ENCODE data around the gene ACAA2.
"Not testable (repeated sequence)": the region's sequence is repeated elsewhere in the genome, so short reads cannot be mapped to it uniquely, and the experiment has no call there.

ACAA2 gene

DNA sequence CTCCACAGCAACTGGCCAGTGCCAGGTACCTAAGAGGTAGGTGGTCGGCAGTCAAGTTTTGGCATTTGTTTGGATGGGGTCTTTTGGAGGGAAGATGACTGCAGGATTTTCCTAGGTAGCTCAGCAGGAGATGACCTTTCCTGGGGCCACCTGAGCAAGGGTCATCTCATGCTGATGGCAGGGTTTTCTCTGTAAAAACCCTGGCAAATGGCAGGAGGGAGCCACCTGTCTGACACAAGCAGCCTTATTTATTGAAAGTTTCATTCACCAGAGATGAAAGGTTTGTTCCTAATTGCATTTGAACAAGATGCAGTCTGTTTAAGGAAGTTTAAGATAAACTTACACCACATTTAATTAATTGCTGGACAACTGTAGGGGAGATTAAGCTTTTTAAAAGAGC lies 31.6 kb upstream of the ACAA2 start:
- no peak for DNase-seq

DNA sequence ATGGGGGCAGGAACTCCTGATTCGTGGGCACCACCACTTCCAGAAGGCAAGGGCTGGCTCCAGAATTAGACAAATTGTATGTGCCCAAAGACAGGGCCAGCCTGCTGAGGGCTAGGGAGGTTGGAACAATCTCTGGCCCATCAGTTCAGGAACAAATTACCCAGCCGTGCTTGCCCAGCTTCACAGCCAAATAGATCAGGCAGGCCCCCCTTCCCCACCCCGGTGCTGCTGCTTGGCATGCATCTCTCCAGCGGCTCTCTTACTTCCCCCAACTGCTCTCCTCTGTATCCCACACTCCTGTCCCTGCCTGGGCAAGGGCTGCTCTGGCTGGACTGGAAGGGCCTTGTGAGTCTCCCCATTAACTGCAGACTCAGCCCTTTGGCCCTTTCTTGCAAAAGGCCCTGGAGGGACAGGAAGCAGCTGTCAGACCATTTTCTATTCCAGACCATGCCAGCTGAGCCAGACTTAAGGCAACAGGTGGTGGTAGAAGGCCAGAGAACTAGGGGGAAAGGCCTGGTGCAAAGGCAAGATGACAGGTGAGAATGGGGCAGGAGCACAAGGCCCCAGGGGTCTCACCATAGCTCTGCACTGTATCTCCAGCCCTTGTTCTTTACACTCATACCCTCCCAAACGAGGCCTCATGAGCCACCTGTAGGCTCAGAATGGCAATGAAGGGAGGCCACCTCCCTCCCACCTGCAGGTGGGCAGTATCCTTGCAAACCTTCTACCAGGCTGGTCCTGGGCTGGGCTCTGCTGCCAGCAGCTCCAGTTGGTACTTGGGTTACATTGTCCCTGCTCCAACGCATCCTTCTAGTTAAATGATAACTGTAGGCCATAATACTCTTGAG lies 30.7 kb upstream of the ACAA2 start:
- DNase-seq: no peak

DNA sequence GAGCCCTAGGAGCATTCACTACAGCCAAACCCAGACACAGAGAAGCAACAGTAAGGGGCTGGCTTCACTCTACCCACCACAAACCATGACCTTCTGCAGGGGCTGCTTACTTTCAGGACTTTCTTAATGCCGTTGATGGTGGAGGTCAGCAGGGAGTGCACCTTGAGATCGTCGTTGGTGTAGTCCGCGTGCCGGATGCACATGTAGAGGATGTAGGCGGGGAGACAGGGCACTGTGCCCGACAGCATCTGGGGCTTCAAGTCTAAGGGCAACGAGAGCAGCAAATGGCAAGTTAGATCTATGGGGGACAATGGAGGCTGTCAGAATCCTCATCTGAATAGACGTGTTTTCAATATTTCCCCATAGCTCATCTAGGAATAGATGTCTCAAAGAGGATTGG lies 29.8 kb upstream of the ACAA2 start:
- DNase-seq: no peak

DNA sequence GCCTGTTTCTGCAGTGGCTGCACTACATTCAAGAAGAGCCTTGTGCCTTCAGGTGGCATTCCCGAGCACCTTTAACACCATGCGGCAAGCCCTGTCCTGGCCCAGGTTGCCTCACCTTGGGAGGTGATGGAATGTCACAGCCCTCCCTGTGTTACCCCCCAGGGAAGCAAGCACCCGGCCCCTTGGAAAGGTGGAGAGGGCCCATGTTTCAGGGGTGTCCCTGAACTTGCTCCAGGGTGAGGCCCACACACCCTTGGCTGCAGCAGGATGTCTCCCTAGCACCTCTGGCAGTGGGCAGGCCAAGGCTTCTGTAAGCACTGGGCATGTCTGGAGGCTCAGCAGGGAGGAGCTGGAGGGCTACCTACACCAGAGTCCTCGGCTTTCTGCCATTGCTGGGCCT lies 29.3 kb upstream of the ACAA2 start:
- no peak for DNase-seq

DNA sequence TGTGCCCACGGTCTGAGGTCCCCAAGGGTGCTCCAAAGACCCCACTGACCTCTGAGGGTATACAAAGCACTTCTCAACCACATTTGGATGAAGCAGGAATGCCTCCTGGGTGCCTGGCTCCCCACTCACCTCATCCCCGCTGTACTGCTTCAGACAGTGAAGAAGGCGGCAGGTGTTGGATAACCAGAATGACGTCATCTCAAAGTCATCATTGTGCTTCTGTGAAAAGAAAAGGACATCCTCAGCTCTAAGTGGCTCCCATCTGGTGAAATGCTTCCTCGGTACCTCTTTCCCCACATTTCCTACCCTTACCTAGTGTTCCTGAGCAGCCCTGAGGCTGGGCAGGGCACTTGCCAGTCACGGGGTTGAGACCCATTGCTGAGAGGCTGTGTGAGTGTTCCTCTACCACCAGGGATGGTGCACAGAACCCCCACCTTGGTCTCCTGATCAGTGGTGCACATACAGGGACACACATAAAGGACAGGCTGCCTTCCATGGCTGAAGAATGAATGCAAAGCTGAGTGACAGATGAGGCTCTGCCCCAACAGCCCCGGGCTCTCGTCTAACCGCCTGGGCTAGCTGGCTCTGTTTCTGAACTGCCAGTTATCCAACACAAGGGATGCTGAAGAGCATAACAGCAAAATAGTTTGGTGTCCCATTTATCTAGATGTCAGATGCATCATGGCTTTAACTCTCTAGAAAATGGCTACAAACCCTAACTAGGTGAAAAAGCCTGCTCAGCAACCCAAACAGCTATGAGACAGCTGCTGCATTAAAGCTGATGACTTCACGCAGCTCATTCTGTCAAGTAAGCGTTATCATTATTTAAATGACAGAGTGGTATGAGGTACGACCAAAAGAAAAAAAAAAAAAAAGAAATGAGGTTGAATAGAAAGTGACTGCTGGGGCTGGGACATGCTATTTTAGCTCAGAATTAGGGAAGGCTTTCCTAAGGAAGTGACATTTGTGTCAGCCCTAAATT lies 28.2 kb upstream of the ACAA2 start:
- DNase-seq: no peak

DNA sequence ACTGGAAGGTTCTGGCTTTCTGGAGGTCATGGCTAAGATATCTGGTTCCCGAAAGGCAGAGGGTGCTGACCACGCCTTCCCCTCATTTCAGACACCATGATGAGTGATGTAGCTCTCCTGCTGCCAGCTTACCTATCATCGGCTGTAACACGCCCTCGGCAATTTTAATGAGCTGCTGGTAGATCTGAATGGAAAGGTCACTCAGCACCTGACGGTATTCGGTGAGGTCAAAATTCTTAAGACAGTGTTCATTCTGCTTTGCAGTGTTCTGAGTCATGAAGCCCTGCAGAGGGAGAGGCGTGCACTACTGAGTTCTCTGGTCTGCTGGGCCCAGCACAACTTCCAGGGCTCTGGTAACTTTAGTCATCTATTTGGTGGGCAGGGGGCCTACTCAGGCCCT lies 25.7 kb upstream of the ACAA2 start:
- no peak for DNase-seq

DNA sequence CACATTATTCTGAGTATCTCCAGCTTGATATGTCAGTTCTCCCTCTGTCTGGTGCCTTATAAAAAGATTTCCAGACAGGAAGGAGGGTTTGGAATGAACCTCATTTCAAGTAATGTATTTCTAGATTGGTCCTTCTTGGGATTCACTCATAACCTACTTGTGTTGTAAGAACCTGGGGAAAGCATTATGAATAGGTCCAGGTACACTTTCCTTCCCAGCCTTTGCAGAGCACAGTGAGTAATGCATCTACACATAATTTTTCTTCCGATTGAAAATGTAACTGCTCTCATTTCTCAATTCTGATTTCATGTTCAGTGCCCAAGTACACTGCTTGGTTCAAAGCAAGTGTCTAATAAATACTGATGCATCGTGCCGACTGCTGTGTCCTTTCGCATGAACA lies 25.0 kb upstream of the ACAA2 start:
- no peak for DNase-seq

DNA sequence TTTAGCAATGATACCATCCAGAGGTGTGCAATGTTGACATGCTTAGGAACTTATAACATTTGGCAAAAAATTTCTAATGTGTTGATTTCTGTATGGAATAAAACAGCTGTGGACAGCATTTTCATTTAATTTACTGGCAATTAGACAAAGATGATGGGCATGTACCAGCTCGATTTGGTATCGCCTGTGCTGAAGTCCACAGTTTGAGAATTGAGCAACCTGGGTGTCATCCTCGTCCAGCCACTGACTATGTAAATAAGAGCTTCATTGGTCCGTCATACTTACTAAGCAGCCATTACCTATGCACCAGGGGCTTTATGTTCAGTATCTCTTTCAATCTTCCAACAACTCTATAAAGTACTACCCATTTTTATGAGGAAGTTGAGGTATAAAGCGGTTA lies 24.6 kb upstream of the ACAA2 start:
- no peak for DNase-seq

DNA sequence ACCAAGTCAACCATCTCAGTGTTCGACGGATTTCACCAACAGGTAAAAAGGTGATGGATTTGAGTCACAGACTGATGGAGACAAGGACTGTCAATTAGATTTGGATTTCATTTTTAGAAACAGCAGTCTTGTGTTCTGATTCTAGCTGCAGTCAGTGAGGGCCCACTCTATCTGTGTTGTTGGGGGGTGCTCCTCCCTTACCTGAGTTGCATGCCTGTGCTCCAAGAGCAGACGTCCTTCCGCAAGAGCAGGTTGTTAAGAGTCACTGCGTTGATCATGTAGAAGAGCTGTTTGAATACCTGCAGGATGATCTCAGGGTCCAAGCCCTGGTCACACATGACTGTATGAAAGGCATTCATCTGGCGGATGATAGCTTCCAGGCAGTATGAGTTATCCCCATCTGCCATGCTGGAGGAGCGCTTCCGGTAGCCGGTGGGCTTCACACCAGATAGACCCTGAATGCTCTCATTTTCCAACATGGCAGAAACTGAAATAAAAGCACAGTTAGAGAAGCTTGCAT lies 24.0 kb upstream of the ACAA2 start:
- not testable (repeated sequence) for DNase-seq

DNA sequence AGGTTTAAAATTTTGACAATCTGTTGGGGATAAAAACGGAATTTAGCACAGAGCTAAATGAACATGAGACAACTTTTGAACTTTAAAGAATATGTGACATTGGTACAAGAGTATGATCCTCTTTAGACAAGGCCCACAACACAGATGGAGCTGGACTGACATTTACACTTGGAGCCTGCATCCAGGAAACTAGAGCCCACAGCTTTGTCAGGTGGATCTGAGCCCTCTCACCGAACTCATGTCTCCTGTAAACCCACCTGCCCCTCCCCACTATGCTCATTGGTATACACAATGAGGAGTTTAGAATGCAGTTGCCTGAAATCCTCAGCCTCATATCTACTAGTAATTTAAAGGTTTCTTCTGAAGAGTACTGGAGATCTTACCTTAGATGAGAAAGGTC lies 22.1 kb upstream of the ACAA2 start:
- DNase-seq: no peak

DNA sequence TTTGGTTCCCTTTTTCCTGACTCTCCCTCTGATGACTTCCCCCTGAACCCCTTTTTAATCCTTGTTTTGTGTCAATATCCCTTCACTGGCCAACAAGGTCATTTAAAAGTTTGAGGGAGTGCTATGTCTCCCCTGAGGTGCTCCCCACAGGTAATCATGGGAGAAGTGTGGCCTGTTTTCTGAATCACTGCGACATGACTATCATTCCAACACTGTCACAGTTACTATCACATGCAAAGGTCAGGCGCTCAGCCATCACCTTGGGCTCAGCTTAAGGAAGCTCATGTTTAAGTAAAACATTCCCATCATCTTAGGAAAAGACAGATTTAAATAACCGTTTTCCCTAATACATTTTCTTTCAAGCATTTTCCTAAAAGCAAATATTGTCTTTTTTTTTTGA lies 20.9 kb upstream of the ACAA2 start:
- DNase-seq: no peak

DNA sequence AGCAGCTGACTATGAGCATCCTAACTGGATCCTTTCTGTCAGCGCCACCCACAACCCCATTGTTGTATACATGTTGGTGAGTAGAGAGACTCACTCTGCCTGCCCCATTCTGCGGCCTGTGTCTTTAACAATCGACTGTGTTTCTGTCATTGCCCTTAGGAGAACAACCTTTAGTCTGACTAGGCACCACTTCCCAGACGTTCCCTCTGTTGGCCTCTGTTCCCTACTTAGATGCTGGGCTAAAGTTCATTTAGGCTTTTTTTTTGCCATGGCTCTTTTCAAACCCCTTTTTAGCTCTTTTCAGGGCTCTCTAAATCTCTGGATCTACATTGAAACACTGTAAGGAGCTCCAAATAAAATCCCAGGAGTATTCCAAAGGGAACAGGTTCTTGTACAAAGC lies 20.5 kb upstream of the ACAA2 start:
- no peak for DNase-seq

DNA sequence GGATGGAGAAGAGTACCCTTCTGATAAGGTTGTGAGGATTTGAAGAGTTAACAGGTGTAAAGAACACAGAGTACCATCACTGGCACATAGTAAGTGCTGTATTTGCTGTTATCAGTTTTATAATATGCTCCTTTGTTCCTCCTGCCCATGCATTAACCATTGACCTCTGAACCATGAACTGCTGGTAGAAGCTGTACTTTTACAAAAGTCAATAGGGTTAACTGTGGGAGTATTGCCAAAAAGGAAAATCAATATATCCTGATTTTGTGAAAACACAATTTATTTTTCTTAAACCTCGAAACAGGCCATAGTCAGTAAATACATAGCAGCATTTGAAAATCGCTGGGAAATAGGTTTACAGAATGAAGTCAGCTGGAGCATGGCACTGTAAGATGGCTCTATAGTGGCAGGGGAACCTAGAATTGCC lies 18.9 kb upstream of the ACAA2 start:
- DNase-seq: no peak

DNA sequence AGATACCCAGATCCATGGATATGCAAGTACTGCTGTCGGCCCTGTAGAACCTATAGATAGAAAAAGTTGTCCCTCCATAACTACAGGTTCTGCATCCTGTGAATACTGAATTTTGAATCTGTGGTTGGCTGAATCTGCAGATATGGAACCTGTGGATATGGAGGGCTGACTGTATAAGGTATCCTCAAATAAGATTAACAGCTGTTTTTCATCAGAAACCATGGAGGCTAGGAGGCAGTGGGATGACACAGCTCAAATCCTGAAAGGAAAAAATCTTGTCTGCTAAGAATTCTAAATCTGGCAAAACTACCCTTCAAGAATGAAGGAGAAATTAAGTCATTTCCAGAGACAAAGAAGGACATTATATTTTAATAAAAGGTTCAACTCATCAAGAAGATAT lies 14.7 kb upstream of the ACAA2 start:
- no peak for DNase-seq

DNA sequence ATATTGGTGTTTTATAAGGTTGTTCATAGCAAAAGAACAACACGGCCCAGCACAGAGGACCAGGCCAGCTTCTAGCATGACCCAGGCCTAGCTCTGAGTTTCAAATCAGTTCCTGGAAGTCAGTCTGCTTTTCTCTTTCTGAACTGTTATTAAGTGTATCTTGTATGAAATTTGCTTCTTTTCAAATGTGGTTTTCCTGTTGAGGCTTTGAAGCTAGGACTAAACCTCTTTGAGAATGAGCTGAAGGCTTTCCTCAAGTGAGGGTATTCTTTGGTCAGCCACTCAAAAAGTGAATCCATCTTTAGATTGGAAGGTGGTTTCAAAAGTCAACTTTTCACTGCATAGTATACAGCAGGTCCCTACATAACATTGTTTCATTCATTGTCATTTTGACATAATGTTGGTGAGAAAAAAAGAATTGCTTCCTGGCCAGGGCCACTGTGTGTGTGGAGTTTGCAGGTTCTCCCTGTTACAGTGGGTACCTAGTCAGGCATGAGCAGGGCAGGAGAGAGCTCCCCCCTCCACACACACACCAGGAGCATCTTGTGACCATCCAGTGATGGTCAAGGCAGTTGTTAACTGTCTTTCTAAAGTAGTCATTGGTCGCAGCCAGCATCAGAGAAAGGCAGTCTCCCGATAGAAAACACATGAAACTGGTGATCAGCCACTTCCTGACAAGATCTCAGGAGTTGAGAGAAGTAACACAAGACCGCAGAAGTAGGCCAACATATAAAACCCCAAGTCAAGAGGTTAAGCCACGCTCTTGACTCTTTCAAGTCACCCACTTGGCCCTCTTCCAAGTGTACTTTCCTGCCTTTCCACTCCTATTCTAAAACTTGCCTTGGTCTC lies 6.7 kb upstream of the ACAA2 start:
- DNase-seq: no peak

DNA sequence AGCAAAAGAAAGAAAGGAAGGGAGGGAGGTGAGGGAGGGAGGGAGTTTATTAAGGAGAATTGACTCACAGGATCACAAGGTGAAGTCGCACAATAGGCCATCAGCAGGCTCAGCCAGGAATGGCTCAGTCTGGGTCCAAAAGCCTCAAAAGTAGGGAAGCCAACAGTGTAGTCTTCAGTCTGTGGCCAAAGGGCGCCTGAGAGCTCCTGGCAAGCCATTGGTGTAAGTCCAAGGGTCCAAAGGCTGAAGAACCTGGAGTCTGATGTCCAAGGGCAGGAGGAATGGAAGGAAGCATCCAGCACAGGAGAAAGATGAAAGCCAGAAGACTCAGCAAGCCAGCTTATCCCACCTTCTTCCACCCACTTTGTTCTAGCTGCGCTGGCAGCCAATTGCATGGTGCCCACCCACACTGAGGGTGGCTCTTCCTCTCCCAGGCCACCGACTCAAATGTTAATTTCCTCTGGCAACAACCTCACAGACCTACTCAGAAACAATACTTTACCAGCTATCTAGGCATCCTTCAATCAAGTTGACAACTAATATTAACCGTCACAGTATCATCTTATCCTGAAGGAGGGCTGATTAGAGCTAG lies 5.8 kb upstream of the ACAA2 start:
- no peak for DNase-seq

DNA sequence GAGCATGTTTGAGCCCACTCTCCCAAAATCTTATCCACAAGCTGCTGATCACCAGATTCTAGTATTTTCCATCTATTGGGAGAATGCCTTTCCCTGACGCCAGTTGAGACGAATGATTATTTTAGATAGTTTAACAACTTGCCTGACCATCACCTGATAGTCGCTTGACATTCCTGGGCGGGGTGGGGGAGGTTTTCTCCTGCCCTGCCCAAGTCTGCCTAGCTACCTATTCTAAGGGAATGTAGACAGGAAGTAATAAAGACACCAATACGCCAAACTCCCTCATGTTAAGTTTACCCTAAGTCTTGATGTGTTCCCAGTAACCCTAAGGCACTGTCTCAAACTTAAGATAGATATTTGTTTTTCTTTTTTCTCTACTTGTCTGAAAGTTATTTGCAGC lies 4.6 kb upstream of the ACAA2 start:
- no peak for DNase-seq

DNA sequence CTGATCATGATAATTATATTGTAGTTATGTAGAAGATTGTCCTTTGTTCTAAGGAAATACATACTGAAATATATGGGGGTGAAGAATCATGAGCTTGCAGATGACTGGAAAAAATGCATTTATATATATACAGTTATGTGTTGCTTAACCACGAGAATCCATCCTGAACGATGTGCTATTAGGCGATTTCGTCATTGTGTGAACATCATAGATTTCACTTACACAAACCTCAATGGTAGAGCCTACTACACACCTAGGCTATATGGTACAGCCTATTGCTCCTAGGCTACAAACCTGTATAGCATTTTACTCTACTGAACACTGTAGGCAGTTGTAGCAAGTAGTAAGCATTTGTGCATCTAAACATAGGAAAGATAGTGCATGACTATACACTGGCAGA lies 2.6 kb upstream of the ACAA2 start:
- DNase-seq: no peak

DNA sequence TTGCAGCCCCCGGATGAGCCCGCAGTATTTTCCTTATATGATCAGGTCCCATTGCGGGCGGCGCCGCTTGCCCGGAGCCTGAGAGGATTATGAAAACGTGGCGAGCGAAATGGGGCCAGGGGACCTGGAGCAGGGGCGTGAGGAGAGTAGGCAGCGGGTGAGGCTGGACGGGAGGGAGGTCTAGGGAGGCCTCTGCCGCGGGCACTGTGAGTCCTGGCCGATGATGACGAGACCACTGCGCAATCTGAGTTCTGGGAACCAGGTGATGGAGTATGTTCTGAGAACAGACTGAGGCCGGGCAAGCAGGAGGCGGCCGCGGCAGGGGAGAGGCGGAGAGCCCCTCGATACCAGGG lies 790 bp upstream of the ACAA2 start:
- peak; percentile 61 to 63 for DNase-seq

DNA sequence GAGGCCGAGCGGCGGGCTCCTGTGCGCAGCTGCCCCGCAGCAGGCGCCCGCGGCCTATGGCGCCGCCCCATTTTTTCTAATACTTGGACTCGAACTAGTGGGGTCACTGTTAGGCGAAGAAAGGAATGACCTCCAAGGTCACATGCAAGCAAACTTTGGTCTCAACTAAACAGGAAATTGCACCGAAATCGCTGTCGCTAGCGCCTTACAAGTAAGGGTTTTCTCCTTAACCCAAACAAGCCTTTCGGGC lies 339 bp downstream of the ACAA2 start:
- peak; percentile 66 to 80 for DNase-seq

DNA sequence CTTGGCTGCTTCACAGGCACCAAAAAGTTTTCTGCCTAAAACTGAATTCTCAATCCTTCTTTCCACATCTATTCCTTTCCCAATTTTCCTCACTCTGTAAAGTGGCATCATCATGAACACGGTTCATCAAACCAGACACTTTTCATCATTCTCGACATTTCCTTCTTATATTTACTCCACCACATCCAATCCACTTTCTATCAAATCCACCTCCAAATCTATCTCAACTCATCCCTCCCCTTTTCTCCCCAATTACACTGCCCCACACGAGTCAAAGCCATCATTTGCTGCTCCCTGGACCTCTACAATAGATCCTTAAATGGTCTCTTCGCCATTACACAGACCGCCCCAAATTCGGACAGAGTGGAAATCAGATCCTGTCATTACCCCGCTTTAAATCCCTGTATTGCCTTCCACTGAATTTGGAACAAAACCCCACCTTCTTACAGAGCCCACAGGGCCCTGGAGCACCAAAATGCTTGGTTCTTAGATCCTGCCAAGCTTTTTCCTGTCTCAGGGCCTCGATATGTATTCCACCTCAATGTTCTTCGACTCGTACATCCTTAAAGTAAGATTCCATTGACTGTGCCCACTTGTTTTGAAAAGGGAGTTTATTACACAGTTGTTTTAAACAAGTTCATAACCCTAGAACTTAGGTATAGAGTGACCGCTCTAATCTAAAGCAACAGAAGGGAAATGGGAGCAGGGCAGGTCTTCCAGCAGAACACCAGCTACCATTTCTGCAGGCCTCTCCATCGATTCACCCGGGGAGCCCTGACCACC lies 856 bp downstream of the ACAA2 start:
- no peak for DNase-seq
